H9 (cell line): Measurements from ENCODE around the gene FAM210B. TPM values are rescaled to one million over a fixed set of nuclear protein-coding genes. Genes with fewer than 3 reads are reported as not detected.

Source experiments
- DNase-seq: peaks from one replicate; pipeline ENCODE4 v3.0.0-alpha.2; 2017
- H2AFZ ChIP-seq: one replicate; pipeline ENCODE4 v1.6.1; 2013; ENCODE audit warnings: mild to moderate bottlenecking, low read length, control low read depth, moderate library complexity
- H2AK5ac ChIP-seq: 2 replicates; pipeline ENCODE4 v1.6.1; 2013; ENCODE audit warnings: low read length, control low read depth, mixed read lengths; ENCODE audit not compliant: insufficient read length
- H2BK120ac ChIP-seq: one replicate; pipeline ENCODE4 v1.6.1; 2013; ENCODE audit warnings: low read depth, mild to moderate bottlenecking, low read length, control low read depth, inconsistent platforms; ENCODE audit not compliant: poor library complexity, severe bottlenecking
- H2BK12ac ChIP-seq: 2 replicates; pipeline ENCODE4 v1.6.1; 2013; ENCODE audit warnings: low read length, control low read depth, mixed read lengths, low read depth; ENCODE audit not compliant: insufficient read length
- H2BK15ac ChIP-seq: 2 replicates; pipeline ENCODE4 v1.6.1; 2013; ENCODE audit warnings: low read depth, low read length, control low read depth
- H2BK20ac ChIP-seq: one replicate; pipeline ENCODE4 v1.6.1; 2013; ENCODE audit warnings: low read depth, mild to moderate bottlenecking, low read length, control low read depth, inconsistent platforms; ENCODE audit not compliant: poor library complexity, severe bottlenecking
- H2BK5ac ChIP-seq: 2 replicates; pipeline ENCODE4 v1.6.1; 2013; ENCODE audit warnings: low read length, control low read depth, mixed read lengths; ENCODE audit not compliant: insufficient read length
- H3K14ac ChIP-seq: 2 replicates; pipeline ENCODE4 v1.6.1; 2013; ENCODE audit warnings: low read length, control low read depth; ENCODE audit not compliant: insufficient read depth
- H3K18ac ChIP-seq: 2 replicates; pipeline ENCODE4 v1.6.1; 2013; ENCODE audit warnings: low read depth, mild to moderate bottlenecking, mixed read lengths, low read length, control low read depth; ENCODE audit not compliant: insufficient read length
- H3K23ac ChIP-seq: 2 replicates; pipeline ENCODE4 v1.6.1; 2013; ENCODE audit warnings: low read length, control low read depth, mixed read lengths, low read depth; ENCODE audit not compliant: insufficient read length
- H3K23me2 ChIP-seq: 2 replicates; pipeline ENCODE4 v1.6.1; 2013; ENCODE audit warnings: low read depth, mild to moderate bottlenecking, mixed read lengths, low read length, control low read depth; ENCODE audit not compliant: insufficient read length, poor library complexity, severe bottlenecking
- H3K27ac ChIP-seq: 2 replicates; pipeline ENCODE4 v1.5.1; 2013; ENCODE audit warnings: low read length, control low read depth, mixed read lengths, low read depth; ENCODE audit not compliant: insufficient read length
- H3K27me3 ChIP-seq: 2 replicates; pipeline ENCODE4 v1.6.1; 2013; ENCODE audit warnings: low read length, control low read depth, inconsistent platforms; ENCODE audit not compliant: insufficient read depth
- H3K4ac ChIP-seq: 2 replicates; pipeline ENCODE4 v1.6.1; 2013; ENCODE audit warnings: low read depth, mild to moderate bottlenecking, control low read depth, inconsistent platforms, low read length, moderate library complexity
- H3K4me1 ChIP-seq: 2 replicates; pipeline ENCODE4 v1.6.1; 2013; ENCODE audit warnings: low read length, control low read depth, inconsistent platforms; ENCODE audit not compliant: insufficient read depth
- H3K4me2 ChIP-seq: 2 replicates; pipeline ENCODE4 v1.6.1; 2013; ENCODE audit warnings: low read length, control low read depth, mixed read lengths; ENCODE audit not compliant: insufficient read length, insufficient read depth
- H3K56ac ChIP-seq: 2 replicates; pipeline ENCODE4 v1.6.1; 2013; ENCODE audit warnings: low read depth, mild to moderate bottlenecking, mixed read lengths, low read length, control low read depth; ENCODE audit not compliant: insufficient read length
- H3K79me1 ChIP-seq: 2 replicates; pipeline ENCODE4 v1.6.1; 2013; ENCODE audit warnings: low read depth, mild to moderate bottlenecking, moderate library complexity, low read length, control low read depth, inconsistent platforms; ENCODE audit not compliant: insufficient read depth, poor library complexity, severe bottlenecking
- H3K79me2 ChIP-seq: 2 replicates; pipeline ENCODE4 v1.6.1; 2013; ENCODE audit warnings: low read length, control low read depth, inconsistent platforms; ENCODE audit not compliant: insufficient read depth
- H3K9ac ChIP-seq: 2 replicates; pipeline ENCODE4 v1.6.1; 2013; ENCODE audit warnings: low read length, control low read depth, mixed read lengths; ENCODE audit not compliant: insufficient read length; ENCODE audit errors: extremely low read depth
- H3K9me3 ChIP-seq: one replicate; pipeline ENCODE4 v1.6.1; 2013; ENCODE audit warnings: low read depth, low read length, inconsistent platforms; ENCODE audit not compliant: control insufficient read depth
- H3T11ph ChIP-seq: one replicate; pipeline ENCODE4 v1.6.1; 2013; ENCODE audit warnings: mild to moderate bottlenecking, low read length, control low read depth, inconsistent platforms
- H4K20me1 ChIP-seq: one replicate; pipeline ENCODE4 v1.6.1; 2013; ENCODE audit not compliant: control insufficient read depth, insufficient read length, insufficient read depth
- H4K5ac ChIP-seq: 2 replicates; pipeline ENCODE4 v1.6.1; 2013; ENCODE audit warnings: low read depth, mild to moderate bottlenecking, mixed read lengths, low read length, control low read depth; ENCODE audit not compliant: insufficient read length
- H4K8ac ChIP-seq: replicated peaks from 2 replicates; pipeline ENCODE4 v1.6.1; 2013; ENCODE audit warnings: low read length, control low read depth, mixed read lengths, low read depth; ENCODE audit not compliant: insufficient read length
- H4K91ac ChIP-seq: 2 replicates; pipeline ENCODE4 v1.6.1; 2013; ENCODE audit warnings: low read depth, mild to moderate bottlenecking, moderate library complexity, mixed read lengths, low read length, control low read depth; ENCODE audit not compliant: insufficient read length
- H3K27ac Mint-ChIP-seq, 3 experiments: 2 replicates in 2 of 3; 3 replicates in 1 of 3; pipeline ENCODE4 v1.8.0; 2020 to 2021; ENCODE audit warnings: mixed read lengths in 3 of 3, mild to moderate bottlenecking in 1 of 3, moderate library complexity in 1 of 3
- H3K27me3 Mint-ChIP-seq: 2 replicates; pipeline ENCODE4 v1.8.0; 2021; ENCODE audit warnings: low read depth, mild to moderate bottlenecking, moderate library complexity, mixed read lengths
- H3K36me3 Mint-ChIP-seq, 3 experiments: 2 replicates in 2 of 3; 3 replicates in 1 of 3; pipeline ENCODE4 v1.8.0; 2020 to 2021; ENCODE audit warnings: low read depth in 3 of 3, mixed read lengths in 3 of 3; ENCODE audit not compliant: insufficient read depth in 1 of 3
- H3K4me1 Mint-ChIP-seq, 2 experiments: 2 replicates each; pipeline ENCODE4 v1.8.0; 2020; ENCODE audit warnings: mixed read lengths in 2 of 2
- H3K4me3 Mint-ChIP-seq, 2 experiments: 2 replicates in 1 of 2; 3 replicates in 1 of 2; pipeline ENCODE4 v1.8.0; 2020 to 2021; ENCODE audit warnings: mild to moderate bottlenecking in 2 of 2, mixed read lengths in 2 of 2, moderate library complexity in 1 of 2
- H3K9me3 Mint-ChIP-seq, 2 experiments: 2 replicates in 1 of 2; 3 replicates in 1 of 2; pipeline ENCODE4 v1.8.0; 2020; ENCODE audit warnings: mild to moderate bottlenecking in 2 of 2, mixed read lengths in 2 of 2, moderate library complexity in 1 of 2
- WGBS: extraction: QIAGEN DNeasy Blood & Tissue Kit; methylation state at CpG from one replicate; pipeline ENCODE4 v1.1.7; 2013; ENCODE audit warnings: missing lambda C conversion rate, low lambda C conversion rate, mixed read lengths; ENCODE audit not compliant: insufficient read length; ENCODE audit errors: extremely low coverage; 5-methylcytosine and 5-hydroxymethylcytosine counted together
- total RNA-seq: library from RNA; stranded (reverse); gene quantifications from 2 replicates; pipeline ENCODE4 v1.2.1, GENCODE V29; 2021
- TF ChIP-seq, protein P1 (sequence below): fragments of 200-600 bp; sonication (generic); conservative IDR thresholded peaks from 3 replicates; pipeline ENCODE4 v1.8.0; 2021; ENCODE audit warnings: antibody characterized with exemption, mild to moderate bottlenecking

Gene FAM210B
- total RNA-seq, 1 experiment from 2014 or later = 24.2 TPM

- Histone ChIP-seq H3K27ac (no peak overlapping the region), H2BK12ac (no peak overlapping the region), H3T11ph (no peak overlapping the region), H3K14ac (no peak overlapping the region), H2AK5ac (no peak overlapping the region), H3K4ac (no peak overlapping the region), H2BK120ac (no peak overlapping the region), H4K20me1 (no peaks in the 10 kb centered on the region), H2BK20ac (no peak overlapping the region), H3K4me2 (no peak overlapping the region), H3K27me3 (no peaks in the 10 kb centered on the region), H3K9ac (no peak overlapping the region), H2AFZ (no peak overlapping the region), H3K18ac (no peak overlapping the region), H3K9me3 (peaks cover 73% of the 10 kb centered on the region), H2BK15ac (no peak overlapping the region), H4K91ac (no peak overlapping the region), H3K79me2 (no peaks in the 10 kb centered on the region), H3K23ac (no peak overlapping the region), H3K79me1 (no peaks in the 10 kb centered on the region), H4K8ac (no peak overlapping the region), H3K4me1 (no peaks in the 10 kb centered on the region), H3K23me2 (no peaks in the 10 kb centered on the region), H4K5ac (no peak overlapping the region), H3K56ac (no peak overlapping the region), H2BK5ac (no peak overlapping the region)
- H3K27me3 Mint-ChIP-seq = peaks cover 3% of the 10 kb centered on the region; the same call in 1 of the 2 replicates
- H3K36me3 Mint-ChIP-seq = peaks cover 2 to 35% (median 10%) of the 10 kb centered on the region in 3 experiments; a peak in 5 of 7 replicates
- no peak for DNase-seq
- no peak overlapping the region for H3K4me3 Mint-ChIP-seq
- TF ChIP-seq, protein P1, sequence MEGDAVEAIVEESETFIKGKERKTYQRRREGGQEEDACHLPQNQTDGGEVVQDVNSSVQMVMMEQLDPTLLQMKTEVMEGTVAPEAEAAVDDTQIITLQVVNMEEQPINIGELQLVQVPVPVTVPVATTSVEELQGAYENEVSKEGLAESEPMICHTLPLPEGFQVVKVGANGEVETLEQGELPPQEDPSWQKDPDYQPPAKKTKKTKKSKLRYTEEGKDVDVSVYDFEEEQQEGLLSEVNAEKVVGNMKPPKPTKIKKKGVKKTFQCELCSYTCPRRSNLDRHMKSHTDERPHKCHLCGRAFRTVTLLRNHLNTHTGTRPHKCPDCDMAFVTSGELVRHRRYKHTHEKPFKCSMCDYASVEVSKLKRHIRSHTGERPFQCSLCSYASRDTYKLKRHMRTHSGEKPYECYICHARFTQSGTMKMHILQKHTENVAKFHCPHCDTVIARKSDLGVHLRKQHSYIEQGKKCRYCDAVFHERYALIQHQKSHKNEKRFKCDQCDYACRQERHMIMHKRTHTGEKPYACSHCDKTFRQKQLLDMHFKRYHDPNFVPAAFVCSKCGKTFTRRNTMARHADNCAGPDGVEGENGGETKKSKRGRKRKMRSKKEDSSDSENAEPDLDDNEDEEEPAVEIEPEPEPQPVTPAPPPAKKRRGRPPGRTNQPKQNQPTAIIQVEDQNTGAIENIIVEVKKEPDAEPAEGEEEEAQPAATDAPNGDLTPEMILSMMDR = no peak
- no peaks in the 10 kb centered on the region for H3K4me1 Mint-ChIP-seq
- WGBS = no CpG with 5 or more reads among the region's 4 CpGs
- peaks cover 86 to 94% of the 10 kb centered on the region in 2 experiments for H3K9me3 Mint-ChIP-seq
- no peak overlapping the region for H3K27ac Mint-ChIP-seq
These were observed 36.1 kb upstream of the FAM210B start for GRCh38 chr20:56322681-56323080.
